HG03175 (cell line): ENCODE data around the gene MAP6D1.

ENCODE experiments used
- ATAC-seq: cut with Tn5 transposase; IDR thresholded peaks from one replicate; pipeline ENCODE4 v1.9.1; 2021; ENCODE audit warnings: mild to moderate bottlenecking, moderate library complexity; ENCODE audit not compliant: unreplicated experiment

MAP6D1 gene

DNA sequence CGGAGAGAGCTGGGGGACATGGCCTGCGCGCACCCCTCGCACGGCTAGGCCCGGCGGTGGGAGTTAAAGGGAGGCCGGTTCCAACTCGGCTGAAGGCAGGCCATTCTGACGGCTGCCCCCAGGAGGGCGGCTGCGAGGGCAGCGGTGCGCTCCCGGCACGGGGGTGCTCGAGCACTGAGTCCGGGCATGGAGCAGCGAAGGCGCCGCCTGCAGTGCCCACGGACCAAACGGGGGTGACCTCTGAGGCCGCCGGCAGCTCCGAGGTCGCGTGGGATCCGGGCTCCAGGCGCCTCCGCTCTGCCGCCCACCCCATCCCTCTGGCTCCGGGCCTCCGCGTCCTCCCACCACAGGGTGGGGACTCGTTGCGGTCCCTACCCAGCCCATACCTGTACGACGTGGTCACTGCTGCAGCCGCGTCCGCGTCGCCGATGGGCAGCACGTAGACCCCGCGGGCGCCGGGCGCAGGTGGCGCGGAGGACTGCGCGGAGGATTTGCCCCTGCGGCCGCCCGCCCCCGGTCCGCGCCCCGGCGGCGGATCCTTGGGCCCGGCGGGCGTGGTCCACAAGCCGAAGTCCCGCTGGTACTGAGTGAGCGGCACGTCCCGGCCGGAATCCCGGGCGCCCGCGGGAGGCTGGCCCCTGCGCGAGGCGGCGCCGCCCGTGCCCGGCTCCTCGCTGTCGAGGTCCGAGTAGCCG lies 469 bp downstream of the MAP6D1 start:
- ATAC-seq, result peak; percentile 24

DNA sequence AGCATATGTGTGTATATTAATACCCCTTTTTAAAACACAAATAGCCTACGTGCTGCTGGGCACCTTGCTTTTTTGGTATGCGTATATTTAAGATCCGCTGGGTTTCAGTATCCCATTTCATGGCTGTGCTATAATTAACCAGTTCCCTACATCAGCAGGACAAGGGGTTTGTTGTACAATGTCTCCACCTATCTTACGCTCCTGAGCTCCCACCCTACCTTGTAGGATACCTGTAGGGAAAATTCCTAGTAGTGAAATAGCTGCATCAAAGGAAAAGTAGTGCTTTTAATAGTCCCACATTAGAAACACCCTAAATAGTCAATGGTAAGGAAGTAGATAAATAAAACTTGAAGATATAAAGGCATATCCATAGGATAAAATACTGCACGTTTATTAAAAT lies 1.4 kb downstream of the MAP6D1 start:
- no peak for ATAC-seq

DNA sequence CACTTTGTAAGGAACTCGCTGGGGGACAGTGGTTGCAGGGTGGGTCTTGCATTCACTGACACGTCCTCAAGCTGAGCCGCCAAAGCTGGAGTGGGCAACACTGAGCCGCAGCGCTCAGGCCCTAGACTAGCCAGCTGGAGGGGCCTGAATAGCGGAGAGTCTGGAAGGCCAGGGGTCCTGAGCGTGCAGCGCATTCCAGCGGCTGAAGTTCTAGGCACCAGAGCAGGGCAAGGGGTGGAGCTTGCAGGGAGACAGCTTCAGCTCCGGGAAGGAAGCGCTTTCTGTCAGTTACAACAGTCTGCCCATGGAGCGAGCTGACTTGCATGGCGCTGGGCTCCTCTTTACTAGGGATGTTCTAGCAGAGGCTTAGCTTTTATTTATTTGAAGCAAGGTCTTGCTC lies 2.7 kb downstream of the MAP6D1 start:
- no peak for ATAC-seq

DNA sequence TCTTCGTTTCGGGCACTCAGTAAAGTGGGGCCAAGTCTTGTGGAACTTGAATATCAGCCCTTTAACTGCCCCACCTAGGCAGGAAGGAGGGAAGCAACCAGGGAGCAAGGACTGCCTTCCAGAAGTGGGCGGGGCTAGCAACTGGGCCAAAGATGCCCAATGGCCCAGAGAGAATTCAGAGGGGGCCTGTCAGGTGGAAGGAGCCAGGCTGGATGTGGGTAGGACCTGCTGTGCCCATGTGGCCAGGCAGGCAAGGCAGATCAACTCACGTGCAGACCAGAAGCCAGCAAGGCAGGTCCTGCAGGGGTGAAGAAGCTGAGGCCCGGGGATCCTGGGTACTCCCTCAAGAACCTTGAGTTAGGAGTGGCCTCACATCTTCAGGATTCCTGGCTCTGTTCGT lies 5.5 kb downstream of the MAP6D1 start:
- no peak for ATAC-seq

DNA sequence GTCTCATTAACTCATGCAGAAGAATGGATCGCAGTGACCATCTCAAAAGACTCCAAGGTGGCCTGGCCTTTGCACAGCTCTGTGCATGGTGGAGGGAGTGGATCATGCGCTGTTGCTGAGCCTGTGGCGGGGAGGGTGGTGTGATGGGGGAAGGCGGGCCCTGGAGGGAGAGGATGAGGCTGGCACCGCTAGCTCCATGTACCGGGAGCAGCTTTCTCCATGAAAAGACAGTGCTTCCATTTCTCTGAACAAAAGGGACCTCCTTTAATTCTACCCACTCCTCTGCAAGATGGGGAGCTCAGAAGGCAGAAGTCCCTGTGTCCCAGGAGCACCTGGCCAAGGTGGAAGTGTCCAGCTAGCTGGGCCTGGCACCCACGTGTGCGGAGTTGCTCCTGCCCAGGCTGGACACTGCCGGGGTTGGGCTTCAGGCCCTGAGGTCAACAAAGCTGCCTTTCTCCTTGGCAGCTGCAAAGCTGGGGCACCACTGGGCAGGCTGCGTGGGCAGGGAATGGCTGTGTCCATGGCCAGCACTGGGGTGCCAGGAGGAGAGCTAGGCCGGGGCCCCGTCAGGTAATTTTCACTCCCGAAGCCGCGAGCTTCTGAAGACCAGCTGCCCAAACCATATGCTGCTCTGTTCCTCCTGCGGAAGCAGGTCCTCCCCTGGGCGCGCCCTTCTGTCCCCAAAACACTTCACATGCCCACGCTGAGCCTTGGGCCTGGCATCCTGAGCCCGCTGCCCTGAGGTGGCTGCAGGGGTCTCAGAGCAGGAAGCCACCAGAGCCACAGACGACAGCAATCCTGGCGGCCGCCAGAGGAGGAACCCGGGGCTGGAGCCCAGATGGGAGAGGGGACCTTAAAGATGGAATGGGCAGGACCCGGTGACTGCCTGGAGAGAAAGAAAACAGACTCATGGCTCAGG lies 6.4 kb downstream of the MAP6D1 start:
- ATAC-seq, result no peak

DNA sequence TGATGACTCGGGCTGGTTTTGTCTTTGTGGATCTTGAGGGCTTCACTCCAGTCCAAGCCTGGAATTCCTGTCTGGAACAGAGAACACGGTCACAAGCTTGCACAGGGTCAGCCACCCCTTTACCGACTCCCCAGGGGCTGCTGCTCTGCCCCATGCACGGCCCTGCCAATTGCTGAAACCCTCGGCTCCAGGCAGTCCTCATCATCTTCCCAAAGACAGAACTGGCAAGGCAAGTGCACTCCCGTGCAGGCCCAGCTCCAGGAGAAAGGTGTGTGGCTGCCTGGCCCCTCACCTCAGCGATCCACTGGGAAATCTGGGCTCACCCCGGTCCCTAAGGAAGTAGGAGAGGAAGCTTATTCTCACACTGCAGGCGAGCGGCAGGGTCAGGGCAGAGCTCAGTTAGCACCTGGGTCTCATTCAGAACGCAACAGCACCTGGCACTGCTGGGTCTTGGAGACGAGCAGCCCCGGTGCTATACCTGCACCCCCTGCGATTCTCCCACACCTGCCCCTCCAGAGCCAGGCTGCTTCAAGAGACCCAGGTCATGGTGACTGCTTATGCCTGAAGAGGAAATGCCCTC lies 7.2 kb downstream of the MAP6D1 start:
- ATAC-seq, result no peak

DNA sequence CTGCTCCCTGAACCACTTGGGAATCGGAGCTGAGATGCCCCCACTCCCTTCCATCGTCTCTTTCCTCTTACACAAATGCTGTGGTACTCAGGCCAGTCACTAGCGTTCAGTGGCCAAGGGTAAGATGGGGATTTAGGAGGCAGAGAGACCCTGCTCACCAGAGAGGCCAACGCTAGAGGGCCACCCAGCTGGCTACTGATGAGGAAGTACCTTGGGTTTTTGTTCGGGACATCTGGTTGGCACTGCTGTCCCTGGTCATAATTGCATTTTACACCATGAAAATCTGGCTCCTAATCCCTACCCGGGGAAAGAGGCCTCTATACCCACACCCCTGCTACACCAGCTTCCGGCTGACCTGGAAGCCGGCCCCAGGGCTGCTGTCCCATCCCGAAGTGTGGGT lies 7.7 kb downstream of the MAP6D1 start:
- ATAC-seq, result no peak

DNA sequence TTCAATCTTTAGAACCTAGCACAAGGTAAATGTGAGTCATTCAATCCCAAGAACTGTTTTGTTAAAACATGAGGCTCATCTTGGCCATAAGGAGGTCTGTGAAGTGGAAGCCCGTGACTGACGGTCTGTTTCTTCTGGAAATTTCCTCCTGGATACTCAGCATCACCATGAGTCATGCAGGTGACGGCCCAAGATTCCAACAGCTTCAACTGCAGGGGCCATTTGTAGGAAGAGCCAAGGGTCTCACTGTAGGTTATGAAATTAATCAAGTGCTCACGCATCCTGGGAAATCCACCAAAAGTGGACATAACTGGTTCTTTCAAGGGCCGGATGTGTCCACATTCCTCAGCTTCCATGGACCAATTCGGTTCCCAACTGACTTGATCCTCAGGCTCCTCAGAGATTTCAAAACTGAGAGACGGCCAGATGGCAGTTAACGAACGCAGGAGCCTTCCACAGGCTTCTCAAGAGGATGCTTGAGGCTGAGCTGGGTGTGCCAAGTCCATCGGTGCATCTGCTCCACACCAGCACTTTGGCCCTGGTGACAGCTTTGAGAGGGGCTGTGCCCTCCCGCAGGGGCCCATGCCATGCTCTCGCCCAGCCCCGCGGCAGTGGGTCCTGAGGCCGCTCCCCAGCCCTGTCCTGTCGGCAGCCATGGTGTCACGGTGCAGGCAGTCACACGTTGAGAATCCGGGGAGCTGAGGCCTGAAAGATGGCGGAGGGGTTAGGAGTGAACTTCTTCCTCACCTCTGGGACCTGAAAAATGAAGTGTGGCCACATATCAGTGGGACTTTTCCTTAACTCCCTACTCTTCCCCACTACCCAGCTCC lies 8.5 kb downstream of the MAP6D1 start:
- no peak for ATAC-seq

DNA sequence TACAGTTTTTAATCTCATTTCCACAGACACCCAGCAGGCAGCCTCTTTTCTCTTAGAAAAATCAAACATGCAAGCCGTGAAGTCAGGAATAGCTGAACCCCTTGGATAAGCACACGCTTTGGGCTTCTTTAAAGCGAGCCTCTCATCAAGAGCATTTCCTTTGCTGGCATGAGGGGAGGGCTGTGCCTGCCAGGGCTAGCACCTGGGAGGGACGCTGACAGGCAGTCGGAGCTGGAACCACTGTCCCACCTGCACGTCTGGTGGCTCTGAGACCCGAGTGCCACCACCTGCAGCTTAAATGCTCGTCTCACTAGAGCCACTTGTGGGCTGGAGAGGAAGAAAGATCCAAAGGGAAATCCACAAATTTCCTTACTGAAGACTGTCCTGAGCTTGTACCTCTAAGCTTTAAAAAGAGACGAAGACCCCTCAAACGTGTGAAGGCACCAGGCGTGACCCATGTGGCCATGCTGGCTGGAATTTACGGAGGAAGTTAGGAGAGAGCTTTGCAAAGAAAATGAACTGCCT lies 9.4 kb downstream of the MAP6D1 start:
- no peak for ATAC-seq

DNA sequence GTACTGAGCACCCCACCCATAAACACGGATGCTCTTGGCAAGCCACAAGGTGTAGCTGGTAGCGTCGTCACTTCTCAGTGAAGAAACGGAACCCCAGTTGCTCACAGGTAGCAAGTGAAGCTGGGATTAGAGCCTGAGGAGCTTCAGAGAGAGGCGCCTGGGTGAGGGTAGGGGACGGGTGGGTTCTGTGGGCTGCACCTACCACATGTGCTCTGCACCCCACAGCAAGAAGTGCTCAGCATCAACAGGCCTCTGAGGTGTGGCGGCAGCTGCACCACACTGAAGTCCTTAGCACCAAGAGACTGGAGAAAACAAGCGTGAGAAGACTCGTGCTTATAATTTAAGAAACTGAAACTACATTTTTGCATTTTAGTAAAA lies 9.8 kb downstream of the MAP6D1 start:
- no peak for ATAC-seq

DNA sequence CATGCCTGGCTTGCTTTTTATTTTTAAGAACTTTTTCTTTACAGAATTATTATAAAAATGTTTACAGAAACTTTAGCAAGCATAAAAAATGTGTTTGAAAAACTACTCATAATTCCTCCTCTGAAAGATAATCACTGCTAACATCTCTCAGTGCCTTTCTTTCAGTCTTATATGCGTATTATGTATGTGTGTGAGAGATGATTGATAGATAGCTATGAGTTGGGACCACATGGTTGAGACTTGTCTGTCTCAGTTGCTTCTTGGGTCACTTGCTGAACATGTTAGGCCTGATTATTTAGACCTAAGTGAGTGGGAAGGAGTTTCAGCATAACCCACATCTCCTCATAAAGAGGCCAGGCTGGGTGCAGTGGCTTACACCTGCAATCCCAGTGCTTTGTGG lies 11.1 kb downstream of the MAP6D1 start:
- ATAC-seq, result no peak

DNA sequence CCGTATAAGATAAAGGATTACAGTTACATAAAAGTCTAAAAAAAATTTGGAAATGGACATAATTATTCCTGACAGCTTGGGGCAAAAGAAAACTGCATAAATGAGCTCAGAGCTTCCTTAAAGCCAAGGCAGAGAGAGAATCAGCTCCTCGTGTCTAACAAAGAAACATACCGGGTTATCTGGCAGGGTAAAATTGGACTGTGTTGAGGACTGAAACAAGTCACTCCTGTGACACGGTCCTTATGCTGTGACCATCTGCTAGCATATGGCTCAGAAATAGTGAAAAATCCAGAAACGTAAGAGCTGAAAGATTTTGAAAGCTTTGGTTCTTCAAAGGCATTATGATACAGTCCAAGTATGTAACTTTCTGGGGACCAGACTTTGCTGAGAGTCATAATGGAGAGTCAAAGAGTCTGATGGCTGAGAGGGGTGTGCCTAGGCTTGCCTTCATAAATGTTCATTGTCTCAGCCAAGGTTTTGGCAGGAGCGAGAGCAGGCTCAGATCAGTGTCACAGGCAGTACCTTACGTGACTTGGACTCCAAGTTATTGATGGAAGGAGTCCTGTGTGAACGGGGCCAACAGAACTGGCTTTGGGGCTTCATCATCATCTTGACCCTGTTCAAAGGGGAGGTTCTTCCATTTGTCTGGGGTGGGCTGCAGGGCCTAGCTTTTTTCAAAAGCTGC lies 12.5 kb downstream of the MAP6D1 start:
- no peak for ATAC-seq

DNA sequence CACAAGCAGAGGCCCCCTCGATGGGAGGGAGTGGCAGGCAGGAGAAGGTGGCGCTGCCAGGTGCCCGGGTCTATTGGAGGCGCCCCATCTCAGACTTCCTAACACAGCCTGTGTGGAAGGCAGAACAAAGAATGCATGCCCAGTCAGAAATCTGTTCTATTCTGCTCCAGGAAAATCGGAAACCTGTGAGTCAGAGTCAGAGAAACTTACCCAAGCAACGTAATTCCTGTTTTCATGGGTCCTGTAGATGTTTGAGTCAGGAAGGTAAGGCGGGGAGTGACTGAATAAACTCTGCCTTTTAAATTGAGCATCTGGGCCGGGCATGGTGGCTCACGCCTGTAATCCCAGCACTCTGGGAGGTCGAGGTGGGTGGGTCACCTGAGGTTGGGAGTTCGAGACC lies 13.7 kb downstream of the MAP6D1 start:
- ATAC-seq, result no peak

DNA sequence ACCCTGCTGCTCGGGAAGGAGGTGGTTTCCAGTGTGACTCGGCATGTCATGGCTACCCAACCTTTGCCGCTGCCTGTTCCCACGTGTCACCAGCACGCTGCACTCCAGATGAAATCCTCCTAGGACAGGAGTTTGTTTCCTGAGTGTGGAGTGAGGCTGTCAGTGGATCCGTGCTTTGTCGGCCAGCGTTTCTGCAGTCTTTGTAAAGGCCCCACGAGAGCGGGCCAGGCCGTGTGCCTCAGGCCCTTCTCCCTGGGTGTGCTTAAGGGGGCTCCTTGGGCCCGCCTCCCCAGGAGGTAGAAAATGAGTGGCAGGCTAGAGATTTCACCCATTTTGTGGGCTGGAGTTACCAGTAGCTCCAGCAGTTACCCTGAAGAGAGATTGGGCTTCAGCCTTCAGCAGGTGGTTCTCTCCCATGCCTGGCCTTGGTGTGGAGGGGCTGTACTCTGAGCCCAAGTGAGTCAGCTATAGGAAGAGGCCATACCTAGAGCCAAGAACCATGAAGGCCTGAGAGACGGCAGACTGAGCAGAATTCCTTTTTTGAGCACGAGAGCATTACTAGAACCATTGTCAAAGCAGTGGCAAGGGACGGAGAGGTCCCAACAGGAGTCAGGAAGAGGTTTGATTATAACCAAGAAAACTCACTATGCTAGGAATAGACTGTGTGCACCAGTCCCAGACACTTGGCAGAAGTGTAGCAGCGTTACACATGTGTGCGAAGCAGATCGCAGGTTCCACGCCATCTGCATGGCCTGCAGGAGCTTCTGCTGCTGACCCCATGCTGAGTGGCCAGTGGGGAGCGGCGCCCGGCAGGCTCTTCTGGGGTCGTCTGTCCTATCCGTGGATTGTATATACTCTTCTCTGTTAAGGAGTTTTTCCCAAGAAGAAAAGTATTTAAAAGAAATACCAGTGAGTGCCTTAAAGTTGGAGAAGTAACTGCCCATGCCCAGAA lies 14.5 kb downstream of the MAP6D1 start:
- ATAC-seq, result no peak

DNA sequence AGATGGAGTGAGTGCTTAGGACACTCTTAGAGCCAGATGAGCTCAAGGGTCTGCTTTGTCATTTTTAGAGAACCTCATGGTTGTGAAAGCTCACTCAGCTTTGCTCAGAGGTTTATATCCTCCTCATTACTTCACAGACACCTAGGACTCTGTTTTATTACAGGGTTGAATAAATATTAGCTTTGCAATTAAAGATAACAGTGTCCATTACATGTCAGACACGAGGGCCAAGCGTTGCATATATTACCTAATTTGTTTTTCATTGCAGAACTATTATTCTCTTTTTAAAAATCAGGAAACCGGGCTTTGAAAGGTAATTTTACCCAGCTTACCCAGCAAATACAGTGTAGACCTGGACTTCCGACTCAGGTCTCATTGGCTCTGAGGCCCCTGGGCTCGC lies 16.1 kb downstream of the MAP6D1 start:
- no peak for ATAC-seq

DNA sequence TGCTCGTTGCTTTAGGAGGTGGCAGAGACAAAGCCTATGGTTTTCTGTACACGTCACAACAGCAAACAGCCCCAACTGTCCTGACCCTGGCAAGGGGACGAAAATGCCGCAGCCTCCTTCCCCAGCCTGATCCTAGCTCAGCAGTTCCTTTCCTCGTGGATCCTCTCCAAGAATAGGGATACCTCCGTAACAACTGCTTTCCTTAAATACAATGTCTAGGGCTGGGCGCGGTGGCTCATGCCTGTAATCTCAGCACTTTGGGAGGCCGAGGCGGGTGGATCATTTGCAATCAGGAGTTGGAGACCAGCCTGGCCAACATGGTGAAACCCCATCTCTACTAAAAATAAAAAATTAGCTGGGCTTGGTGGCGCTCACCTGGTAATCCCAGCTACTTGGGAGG lies 17.0 kb downstream of the MAP6D1 start:
- ATAC-seq, result no peak

DNA sequence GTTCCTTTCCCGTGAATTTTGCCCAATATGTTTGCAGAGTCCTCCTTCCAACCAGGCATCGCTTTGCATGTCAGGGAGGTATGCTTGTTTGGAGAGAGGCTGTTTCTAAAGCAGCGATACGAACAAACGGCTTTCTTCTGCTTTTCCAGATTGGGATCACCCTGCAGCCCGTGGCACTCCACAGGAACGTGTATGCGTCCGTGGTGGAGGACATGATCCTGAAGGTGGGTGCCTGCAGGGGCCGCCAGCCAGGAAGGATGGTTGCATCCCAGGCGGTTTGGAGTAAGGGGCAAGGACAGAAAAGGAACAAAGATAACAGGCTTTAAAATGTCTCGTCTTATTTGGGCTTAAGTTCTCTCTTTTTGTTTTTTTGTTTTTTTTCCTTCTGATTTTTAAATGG lies 17.5 kb downstream of the MAP6D1 start:
- no peak for ATAC-seq

DNA sequence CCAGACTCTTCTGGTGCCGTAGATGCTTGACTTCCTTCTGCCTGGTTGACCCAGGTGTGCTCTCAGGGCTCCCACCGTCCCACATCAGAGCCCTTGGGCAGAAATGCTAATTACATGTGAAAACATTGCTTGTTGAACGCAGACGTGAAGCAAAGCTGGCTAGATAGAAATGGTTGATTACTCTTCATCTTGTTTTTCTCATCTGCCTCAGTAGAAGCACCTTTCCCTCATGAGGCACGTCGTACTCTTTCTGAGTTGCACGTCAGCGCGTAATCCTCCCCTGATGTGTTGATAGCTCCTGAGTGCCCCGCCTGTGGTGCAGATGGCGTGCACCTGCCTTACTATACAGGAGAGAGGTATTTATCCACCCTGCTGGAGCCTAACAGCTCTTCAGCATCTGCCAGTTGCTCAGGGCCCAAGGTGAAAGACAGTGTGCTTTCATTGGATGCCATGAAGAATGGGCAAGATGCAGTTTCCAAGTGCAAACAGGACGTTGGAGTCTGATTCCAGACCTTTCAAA lies 18.1 kb downstream of the MAP6D1 start:
- ATAC-seq, result no peak

DNA sequence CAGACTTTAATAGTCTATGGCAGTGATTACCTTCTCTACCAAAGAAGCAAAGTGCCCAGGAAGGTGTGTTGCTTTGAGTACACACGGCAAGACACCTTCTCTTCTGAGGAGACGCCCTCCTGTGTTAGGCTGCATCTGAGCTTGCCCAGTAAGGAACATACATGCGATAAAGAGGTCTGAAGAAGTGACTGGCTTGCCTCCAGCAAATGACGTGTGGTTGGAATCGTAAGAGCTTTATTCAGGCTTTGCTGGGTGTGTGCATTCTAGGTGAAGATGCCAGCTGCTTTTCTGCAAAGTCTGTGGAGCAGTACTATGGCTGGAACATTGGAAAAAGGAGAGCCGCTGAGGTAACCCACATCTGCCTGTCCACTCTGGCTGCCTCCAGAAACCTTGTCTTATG lies 22.4 kb downstream of the MAP6D1 start:
- ATAC-seq, result no peak
